Measurements from ENCODE around the gene DTNBP1. TPM values are rescaled to one million over a fixed set of nuclear protein-coding genes. Genes with fewer than 3 reads are reported as not detected.

Gene DTNBP1
- total and polyA plus RNA-seq, 2 of the 13 experiments (the other 11 are each of a cell fraction or from before 2014, with no cell fraction given): 6.6 to 19.1 TPM

DNA sequence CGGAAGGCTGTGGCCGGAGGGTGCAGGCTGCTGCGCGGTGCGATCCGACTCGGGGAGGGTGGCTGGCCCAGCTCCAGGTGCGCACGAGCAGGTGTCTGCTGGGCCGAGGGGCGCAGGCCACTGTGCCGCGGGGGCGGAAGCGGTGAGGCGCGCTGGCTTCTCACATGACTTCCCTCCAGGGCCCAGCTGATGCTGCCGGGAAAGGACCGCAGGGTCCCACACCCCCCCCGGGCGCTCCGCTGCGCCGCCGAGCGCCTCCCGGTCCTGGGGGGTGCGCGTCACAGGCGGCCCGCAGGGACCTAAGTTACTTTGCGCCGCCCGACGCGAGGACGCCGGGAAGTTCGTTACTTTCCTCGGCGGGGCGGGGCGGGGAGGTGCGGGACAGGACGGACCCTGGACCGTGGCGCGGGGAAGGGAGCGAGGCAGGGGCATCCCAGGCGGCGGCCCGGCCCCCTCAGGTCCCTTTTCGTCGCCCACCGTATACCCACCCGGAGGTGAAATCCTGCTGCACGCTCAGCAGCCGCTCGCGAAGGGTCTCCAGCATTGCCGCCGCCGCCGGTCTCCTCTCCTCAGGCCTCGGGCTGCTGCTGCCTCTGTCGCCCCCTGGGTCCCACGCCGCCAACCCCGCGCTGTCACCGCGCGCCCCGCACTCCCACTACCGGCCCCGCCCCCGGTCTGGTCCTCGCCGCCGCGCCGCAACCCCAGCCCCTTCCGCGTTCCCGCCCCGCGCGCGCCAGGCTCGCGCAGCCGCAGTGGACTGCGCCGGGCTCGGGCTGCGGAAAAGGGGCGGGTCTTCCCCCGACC lies at the start of gene DTNBP1 (continued):
- TF ChIP-seq, protein P1, sequence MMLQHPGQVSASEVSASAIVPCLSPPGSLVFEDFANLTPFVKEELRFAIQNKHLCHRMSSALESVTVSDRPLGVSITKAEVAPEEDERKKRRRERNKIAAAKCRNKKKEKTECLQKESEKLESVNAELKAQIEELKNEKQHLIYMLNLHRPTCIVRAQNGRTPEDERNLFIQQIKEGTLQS (CRISPR knock-in tag; IDR thresholded peaks at IDR 0.05): 0 out of 2 replicates have a peak, but pooled peaks have one; percentile 29
- no peak for TF ChIP-seq ZNF3 (CRISPR knock-in tag; IDR thresholded peaks at IDR 0.05)
- TF ChIP-seq PHF21A (CRISPR knock-in tag; IDR thresholded peaks at IDR 0.05): peak; percentile 87
- peak; percentile 74; the same call in 1 of the 2 replicates for TF ChIP-seq ZNF232 (CRISPR knock-in tag; IDR thresholded peaks at IDR 0.05; ENCODE audit: borderline replicate concordance)
- TF ChIP-seq RNF2 (conservative IDR thresholded peaks at IDR 0.05; ENCODE audit: low read depth): peak; percentile 40; the same call in 1 of the 2 replicates
- TF ChIP-seq KLF16 (CRISPR knock-in tag; IDR thresholded peaks at IDR 0.05): peak in 1 of 2 experiments; percentile 11; a peak in 1 of 4 replicates
- TF ChIP-seq NFYC (CRISPR knock-in tag; IDR thresholded peaks at IDR 0.05): no peak; the same call in 1 of the 2 replicates
- peak; percentile 63 for TF ChIP-seq DBP (CRISPR knock-in tag; IDR thresholded peaks at IDR 0.05; ENCODE audit: not compliant biosample characterization)
- TF ChIP-seq RBFOX2 (IDR thresholded peaks at IDR 0.05; ENCODE audit: low read depth, low read length): peak; percentile 80
- peak; percentile 49; the same call in 1 of the 2 replicates for TF ChIP-seq SP5 (CRISPR knock-in tag; IDR thresholded peaks at IDR 0.05; ENCODE audit: borderline replicate concordance, low read depth)
- TF ChIP-seq CREB3 (CRISPR knock-in tag; IDR thresholded peaks at IDR 0.05): peak; percentile 95
- TF ChIP-seq, protein P2, sequence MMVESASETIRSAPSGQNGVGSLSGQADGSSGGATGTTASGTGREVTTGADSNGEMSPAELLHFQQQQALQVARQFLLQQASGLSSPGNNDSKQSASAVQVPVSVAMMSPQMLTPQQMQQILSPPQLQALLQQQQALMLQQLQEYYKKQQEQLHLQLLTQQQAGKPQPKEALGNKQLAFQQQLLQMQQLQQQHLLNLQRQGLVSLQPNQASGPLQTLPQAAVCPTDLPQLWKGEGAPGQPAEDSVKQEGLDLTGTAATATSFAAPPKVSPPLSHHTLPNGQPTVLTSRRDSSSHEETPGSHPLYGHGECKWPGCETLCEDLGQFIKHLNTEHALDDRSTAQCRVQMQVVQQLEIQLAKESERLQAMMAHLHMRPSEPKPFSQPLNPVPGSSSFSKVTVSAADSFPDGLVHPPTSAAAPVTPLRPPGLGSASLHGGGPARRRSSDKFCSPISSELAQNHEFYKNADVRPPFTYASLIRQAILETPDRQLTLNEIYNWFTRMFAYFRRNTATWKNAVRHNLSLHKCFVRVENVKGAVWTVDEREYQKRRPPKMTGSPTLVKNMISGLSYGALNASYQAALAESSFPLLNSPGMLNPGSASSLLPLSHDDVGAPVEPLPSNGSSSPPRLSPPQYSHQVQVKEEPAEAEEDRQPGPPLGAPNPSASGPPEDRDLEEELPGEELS (CRISPR knock-in tag; IDR thresholded peaks at IDR 0.05): peak; percentile 33; the same call in 1 of the 2 replicates
- no peak for TF ChIP-seq PTBP1 (IDR thresholded peaks at IDR 0.05; ENCODE audit: low read depth, low read length, poor library complexity, severe bottlenecking)
- peak; percentile 29; the same call in 1 of the 2 replicates for TF ChIP-seq ZNF280B (CRISPR knock-in tag; IDR thresholded peaks at IDR 0.05; ENCODE audit: borderline replicate concordance)
- TF ChIP-seq MIER2 (CRISPR knock-in tag; IDR thresholded peaks at IDR 0.05): no peak
- TF ChIP-seq MAX (IDR thresholded peaks at IDR 0.05): peak; percentile 93
- no peak for TF ChIP-seq USF2 (IDR thresholded peaks at IDR 0.05; ENCODE audit: low read depth, low read length)
- peak; percentile 74 for TF ChIP-seq USF2 (CRISPR knock-in tag; IDR thresholded peaks at IDR 0.05; ENCODE audit: borderline replicate concordance)
- TF ChIP-seq ZNF180 (CRISPR knock-in tag; IDR thresholded peaks at IDR 0.05; ENCODE audit: borderline replicate concordance, low read depth): 0 out of 2 replicates have a peak, but pooled peaks have one; percentile 22
- TF ChIP-seq SIX1 (CRISPR knock-in tag; IDR thresholded peaks at IDR 0.05; ENCODE audit: borderline replicate concordance): no peak

Data from HepG2 (cell line).